SU-DHL-6 (cell line): ENCODE measurements around the gene RFLNA.

Source experiments
- H2AFZ ChIP-seq: fragments of 200-600 bp; sonication (generic); 2 replicates; pipeline ENCODE4 v1.6.1; 2014; ENCODE audit warnings: low read depth, mild to moderate bottlenecking, moderate library complexity, mixed read lengths, antibody characterized with exemption, low read length; ENCODE audit not compliant: severe bottlenecking
- H3F3A ChIP-seq: fragments of 200-600 bp; shearing (Covaris generic); 2 replicates; pipeline ENCODE4 v1.6.0; 2016; ENCODE audit warnings: antibody characterized with exemption, mild to moderate bottlenecking; ENCODE audit not compliant: insufficient read depth
- H3K27ac ChIP-seq: fragments of 200-600 bp; sonication (generic); 2 replicates; pipeline ENCODE4 v1.5.1; 2016; ENCODE audit warnings: low read depth, mild to moderate bottlenecking, low read length, moderate library complexity, mixed read lengths
- H3K27me3 ChIP-seq: fragments of 200-600 bp; sonication (generic), shearing (Covaris generic); 2 replicates; pipeline ENCODE4 v1.6.0; 2014; ENCODE audit warnings: mild to moderate bottlenecking, low read length
- H3K36me3 ChIP-seq: fragments of 200-600 bp; sonication (generic); 2 replicates; pipeline ENCODE4 v1.6.1; 2014; ENCODE audit warnings: mild to moderate bottlenecking, low read length, mixed read lengths
- H3K4me2 ChIP-seq: fragments of 300-600, 200-600 bp; shearing (Covaris generic), sonication (generic); 2 replicates; pipeline ENCODE4 v1.6.0; 2014; ENCODE audit warnings: low read length, low read depth, mild to moderate bottlenecking; ENCODE audit not compliant: poor library complexity, severe bottlenecking
- H3K4me3 ChIP-seq: fragments of 200-600 bp; sonication (generic); 2 replicates; pipeline ENCODE4 v1.5.1; 2014; ENCODE audit warnings: antibody characterized with exemption, low read length, mild to moderate bottlenecking, mixed read lengths; ENCODE audit not compliant: insufficient read depth, poor library complexity, severe bottlenecking
- H3K79me2 ChIP-seq: fragments of 200-600 bp; sonication (generic); 2 replicates; pipeline ENCODE4 v1.6.1; 2014; ENCODE audit warnings: mild to moderate bottlenecking, low read length, moderate library complexity; ENCODE audit not compliant: insufficient read depth
- H3K9ac ChIP-seq: fragments of 200-600 bp; sonication (generic); 2 replicates; pipeline ENCODE4 v1.7.0; 2014; ENCODE audit warnings: mild to moderate bottlenecking, low read length
- H3K9me2 ChIP-seq: fragments of 200-600 bp; sonication (generic); replicated peaks from 2 replicates; pipeline ENCODE4 v1.6.1; 2014; ENCODE audit warnings: low read length; ENCODE audit not compliant: insufficient read depth
- H3K9me3 ChIP-seq: fragments of 200-600 bp; sonication (generic); 2 replicates; pipeline ENCODE4 v1.6.1; 2014; ENCODE audit warnings: low read length, mixed read lengths; ENCODE audit not compliant: insufficient read depth
- H4K20me1 ChIP-seq: fragments of 200-600 bp; sonication (generic); 2 replicates; pipeline ENCODE4 v1.6.1; 2014; ENCODE audit warnings: low read depth, mild to moderate bottlenecking, antibody characterized with exemption, low read length, moderate library complexity, mixed read lengths
- EZH2phosphoT487 ChIP-seq: fragments of 200-600 bp; sonication (generic), shearing (Covaris generic); conservative IDR thresholded peaks from 2 replicates; pipeline ENCODE4 v1.6.1; 2018; ENCODE audit warnings: mild to moderate bottlenecking, antibody characterized with exemption, low read length, moderate library complexity, mixed read lengths
- TF ChIP-seq, protein P1 (sequence below): fragments of 200-600 bp; sonication (generic); IDR thresholded peaks from one replicate; pipeline ENCODE4 v1.5.1; 2017; ENCODE audit warnings: antibody characterized with exemption, mild to moderate bottlenecking, low read length, moderate library complexity; ENCODE audit not compliant: insufficient read depth, poor library complexity, severe bottlenecking

Gene RFLNA

GRCh38 chr12:124302807-124303578, 8.1 kb downstream of the RFLNA start:
- H3K4me3 ChIP-seq: no peak overlapping the region
- no peaks in the 10 kb centered on the region for H3K79me2 ChIP-seq
- TF ChIP-seq, protein P1, sequence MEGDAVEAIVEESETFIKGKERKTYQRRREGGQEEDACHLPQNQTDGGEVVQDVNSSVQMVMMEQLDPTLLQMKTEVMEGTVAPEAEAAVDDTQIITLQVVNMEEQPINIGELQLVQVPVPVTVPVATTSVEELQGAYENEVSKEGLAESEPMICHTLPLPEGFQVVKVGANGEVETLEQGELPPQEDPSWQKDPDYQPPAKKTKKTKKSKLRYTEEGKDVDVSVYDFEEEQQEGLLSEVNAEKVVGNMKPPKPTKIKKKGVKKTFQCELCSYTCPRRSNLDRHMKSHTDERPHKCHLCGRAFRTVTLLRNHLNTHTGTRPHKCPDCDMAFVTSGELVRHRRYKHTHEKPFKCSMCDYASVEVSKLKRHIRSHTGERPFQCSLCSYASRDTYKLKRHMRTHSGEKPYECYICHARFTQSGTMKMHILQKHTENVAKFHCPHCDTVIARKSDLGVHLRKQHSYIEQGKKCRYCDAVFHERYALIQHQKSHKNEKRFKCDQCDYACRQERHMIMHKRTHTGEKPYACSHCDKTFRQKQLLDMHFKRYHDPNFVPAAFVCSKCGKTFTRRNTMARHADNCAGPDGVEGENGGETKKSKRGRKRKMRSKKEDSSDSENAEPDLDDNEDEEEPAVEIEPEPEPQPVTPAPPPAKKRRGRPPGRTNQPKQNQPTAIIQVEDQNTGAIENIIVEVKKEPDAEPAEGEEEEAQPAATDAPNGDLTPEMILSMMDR: no peak
- TF ChIP-seq EZH2phosphoT487: no peak
- no peak overlapping the region for H3K9ac ChIP-seq
- no peaks in the 10 kb centered on the region for H3K9me3 ChIP-seq
- no peaks in the 10 kb centered on the region for H3K27me3 ChIP-seq
- H3K9me2 ChIP-seq: no peaks in the 10 kb centered on the region
- no peaks in the 10 kb centered on the region for H3F3A ChIP-seq
- H3K4me2 ChIP-seq: no peak overlapping the region
- H3K36me3 ChIP-seq: no peaks in the 10 kb centered on the region
- H2AFZ ChIP-seq: no peak overlapping the region
- H4K20me1 ChIP-seq: no peaks in the 10 kb centered on the region
- H3K27ac ChIP-seq: no peak overlapping the region

- Histone ChIP-seq H3K4me2 (no peak overlapping the region), H3K27ac (no peak overlapping the region), H3K9me3 (no peaks in the 10 kb centered on the region), H3F3A (no peaks in the 10 kb centered on the region), H3K27me3 (no peaks in the 10 kb centered on the region), H3K36me3 (no peaks in the 10 kb centered on the region), H2AFZ (no peak overlapping the region), H3K9ac (no peak overlapping the region), H3K4me3 (no peak overlapping the region), H3K79me2 (no peaks in the 10 kb centered on the region), H4K20me1 (no peaks in the 10 kb centered on the region), H3K9me2 (no peaks in the 10 kb centered on the region)
- TF ChIP-seq, protein P1: no peak
- TF ChIP-seq EZH2phosphoT487: no peak
Measured at GRCh38 chr12:124303579-124304313, 8.9 kb downstream of the RFLNA start.

GRCh38 chr12:124304314-124304790, 9.5 kb downstream of the RFLNA start:
- no peak overlapping the region for H2AFZ ChIP-seq
- H3K79me2 ChIP-seq: no peaks in the 10 kb centered on the region
- H3K27me3 ChIP-seq: no peaks in the 10 kb centered on the region
- no peaks in the 10 kb centered on the region for H3K36me3 ChIP-seq
- TF ChIP-seq, protein P1: no peak
- TF ChIP-seq EZH2phosphoT487: no peak
- H3K9me2 ChIP-seq: no peaks in the 10 kb centered on the region
- H3K4me3 ChIP-seq: no peak overlapping the region
- H3F3A ChIP-seq: no peaks in the 10 kb centered on the region
- H4K20me1 ChIP-seq: no peaks in the 10 kb centered on the region
- no peak overlapping the region for H3K9ac ChIP-seq
- no peaks in the 10 kb centered on the region for H3K9me3 ChIP-seq
- H3K27ac ChIP-seq: no peak overlapping the region
- no peak overlapping the region for H3K4me2 ChIP-seq
